SW 1271 (cell line): ENCODE data around the gene SLC27A6.

Source experiments
- DNase-seq, 2 experiments: peaks; one replicate each; lab custom pipeline; 2025; lab: John Stamatoyannopoulos, UW

SLC27A6 gene

DNA sequence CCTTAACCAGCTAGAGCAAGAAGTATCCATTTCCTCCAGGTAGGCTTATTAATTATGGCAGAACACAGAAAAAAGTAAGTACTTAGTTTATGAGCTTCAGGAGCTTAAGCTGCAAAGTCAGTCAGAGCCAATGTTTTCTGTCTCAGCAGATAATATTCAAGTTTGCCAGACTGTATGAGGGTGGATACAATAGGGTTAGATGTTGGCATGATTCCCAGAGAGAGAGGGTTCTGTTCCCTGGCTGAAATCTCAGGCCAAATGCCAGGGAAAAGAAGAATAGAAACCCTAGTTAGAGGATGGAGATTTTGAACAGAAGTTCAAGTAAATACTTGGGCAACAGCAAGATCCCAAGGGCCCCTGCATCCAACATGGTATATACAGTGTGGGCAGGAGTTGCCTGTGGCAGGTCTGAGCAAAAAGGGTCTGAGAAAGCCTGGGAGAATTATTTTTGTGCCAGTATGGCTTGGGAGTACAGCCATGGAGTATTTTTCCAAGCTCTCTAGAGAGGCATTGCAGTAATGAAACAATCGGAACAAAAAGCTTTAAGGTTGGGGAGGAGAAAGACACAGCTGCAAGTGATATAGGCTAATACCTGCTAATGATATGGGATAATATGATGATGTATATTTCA lies 98.3 kb downstream of the SLC27A6 start:
- DNase-seq: no peak

DNA sequence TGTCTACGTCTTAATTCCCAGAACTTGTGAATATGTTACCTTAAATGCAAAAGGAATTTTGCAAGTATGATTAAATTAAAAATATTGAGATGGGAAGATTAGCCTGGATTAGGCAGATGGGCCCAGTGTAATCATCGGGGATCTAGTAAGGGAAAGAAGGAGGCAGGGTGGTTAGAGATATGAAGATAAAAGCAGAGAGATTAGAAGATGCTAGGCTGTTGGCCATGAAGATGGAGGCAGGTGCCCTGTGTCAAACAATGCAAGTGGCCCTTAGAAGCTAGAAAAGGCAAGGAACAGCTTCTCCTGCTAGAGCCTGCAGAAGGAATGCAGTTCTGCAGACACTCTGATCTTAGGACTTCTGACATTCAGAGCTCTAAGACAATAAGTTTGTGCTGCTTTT lies 100.4 kb downstream of the SLC27A6 start:
- no peak for DNase-seq

DNA sequence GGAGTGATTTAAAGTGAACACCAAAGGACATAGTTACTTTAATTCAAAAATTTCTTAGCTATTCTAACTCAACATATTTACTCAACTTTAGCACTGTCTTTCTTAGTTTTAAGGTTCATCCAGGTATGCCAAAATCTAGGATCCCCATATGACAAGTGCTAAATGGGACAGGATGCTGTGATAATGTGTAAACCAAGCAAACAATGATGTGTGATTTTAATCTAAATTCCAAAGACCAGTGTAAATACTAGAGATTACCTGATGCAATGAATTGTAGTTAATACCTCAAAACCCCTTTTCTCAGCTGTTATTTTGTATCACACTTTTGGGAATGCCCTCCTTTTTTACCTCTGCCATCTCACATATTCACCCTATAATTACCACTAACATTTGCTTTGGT lies 102.5 kb downstream of the SLC27A6 start:
- no peak for DNase-seq

DNA sequence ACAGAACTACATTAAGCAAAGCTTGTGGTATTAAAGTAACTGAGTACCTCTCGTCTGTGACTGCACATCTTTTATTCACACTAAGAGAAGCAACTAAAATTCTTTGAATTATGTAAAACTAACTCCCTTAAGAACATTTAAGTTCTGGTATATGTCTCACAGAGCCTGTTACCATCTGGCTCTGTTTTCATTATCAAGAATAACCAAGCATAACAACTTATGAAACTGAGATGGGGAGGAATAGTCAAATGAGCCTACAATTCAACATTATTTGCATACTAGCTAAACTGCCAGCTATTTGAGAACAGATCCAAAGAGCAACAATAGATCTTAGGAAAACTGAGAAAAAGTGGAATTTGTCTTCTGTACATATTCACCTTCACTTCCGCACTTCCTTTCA lies 104.0 kb downstream of the SLC27A6 start:
- DNase-seq: no peak

DNA sequence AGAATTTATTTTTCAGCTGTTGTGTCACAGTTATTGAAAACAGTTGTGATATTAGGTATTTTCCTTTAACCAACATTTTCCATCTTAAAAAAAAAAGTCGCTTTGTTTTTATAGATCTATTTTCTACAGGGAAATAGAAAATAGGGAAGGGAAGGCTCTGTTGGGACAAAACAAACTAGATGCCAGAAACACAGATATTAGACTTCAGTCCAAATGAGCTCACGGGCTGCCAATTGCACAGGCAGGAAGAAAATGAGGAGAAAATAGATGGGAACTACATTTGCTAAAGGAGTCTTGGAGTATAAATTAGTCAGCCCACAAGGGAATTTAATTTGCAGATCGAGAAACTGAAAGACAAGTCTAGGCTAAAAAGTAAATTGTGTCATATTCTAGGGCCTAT lies 107.8 kb downstream of the SLC27A6 start:
- no peak for DNase-seq

DNA sequence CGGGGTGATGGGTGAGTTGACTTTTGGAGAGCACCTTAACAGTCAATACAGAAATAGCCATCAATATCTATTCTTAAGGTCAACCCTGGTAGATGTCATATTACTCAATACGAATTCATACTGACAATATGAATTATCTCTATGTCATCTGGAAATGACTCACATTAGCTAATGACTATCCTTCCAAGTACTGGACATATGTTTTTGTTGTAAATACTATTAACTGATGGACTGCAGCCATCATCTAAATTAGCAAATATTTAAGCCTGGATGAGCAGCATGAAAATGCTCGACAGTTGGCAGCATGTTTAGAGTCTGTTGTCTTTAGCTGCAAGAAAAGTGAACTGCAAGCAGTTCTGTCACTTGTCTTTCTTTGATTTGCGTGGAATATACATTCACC lies 109.6 kb downstream of the SLC27A6 start:
- DNase-seq: no peak

DNA sequence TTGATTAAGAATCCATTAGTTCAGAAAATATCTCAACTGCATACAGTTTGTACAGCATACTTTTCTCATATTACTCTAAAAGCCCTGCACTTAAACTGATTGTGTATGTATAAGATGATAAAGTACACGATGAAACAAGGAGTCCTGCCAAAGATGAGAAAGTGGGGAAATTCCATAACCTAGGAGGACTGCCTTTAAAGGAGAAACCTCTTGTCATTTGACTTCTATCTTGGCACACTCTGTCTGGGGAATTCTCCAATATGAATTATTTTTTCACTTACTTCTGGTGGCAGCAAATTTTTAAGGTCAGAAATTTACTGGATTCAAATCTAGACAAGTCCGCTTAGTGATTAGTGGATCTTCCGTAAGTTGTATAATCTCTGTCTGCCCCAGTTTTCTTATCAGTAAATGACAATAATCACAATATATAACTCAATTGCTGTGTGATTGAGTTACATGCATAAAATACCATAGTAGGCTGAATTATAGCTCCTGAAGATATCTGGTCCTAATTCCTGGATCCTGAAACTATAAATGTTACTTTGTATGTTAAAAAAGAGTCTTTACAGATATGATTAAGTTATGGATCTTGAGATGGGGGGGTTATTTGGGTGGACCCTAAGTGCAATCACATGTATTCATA lies 112.3 kb downstream of the SLC27A6 start:
- no peak for DNase-seq

DNA sequence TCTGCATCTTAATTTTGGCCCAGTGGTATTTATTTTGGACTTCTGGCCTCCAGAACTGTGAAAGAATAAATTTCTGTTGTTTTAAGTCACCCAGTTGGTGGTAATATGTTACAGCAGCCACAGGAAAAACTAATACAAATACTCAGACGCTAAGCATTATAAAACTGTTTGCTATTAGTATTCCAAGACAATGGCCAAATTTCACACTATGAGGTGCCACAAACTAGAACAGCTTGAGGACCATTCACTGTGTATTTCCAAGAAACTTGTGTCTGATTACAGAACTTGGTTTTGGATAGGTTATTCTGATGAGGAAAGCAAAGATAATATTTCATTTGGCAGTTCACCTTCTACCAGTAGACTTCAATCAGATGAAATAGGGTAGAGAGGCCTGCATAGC lies 113.0 kb downstream of the SLC27A6 start:
- DNase-seq: no peak

DNA sequence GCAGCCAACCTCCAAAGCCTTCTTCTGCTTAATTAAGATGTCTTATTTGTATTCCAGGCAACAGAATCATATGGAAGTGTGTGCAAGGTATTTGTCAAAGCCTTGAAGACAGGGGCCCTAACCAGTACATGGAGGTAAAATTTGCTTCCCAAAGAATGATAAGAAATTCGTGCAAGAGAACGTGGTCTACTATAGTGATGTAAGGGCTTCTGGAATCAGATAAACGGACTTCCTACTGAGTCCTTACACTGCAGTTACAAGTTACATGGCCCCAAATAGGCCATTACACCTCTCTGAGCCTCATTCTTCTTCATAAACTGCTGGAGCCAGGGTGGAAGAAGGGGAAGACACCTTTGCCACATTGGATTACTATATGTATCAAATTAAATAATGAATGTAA lies 113.4 kb downstream of the SLC27A6 start:
- no peak for DNase-seq

DNA sequence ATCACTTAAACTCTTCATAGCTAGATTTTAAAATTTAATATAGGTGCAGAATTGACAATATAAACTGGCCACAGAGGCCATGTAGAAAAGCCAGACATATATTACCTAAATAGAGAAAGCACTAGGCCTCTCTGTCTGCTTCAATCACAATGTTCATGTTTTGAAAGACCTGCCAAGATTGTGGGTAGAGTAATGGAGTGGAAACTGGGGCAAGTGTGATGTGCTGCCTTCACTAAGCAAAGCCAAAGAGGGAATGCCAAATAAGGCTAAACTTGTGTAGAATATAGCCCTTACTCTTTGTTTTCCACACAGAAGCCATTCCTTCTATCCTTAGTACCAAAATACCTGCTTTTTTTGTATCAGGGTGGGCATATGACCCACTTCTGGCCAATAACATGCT lies 114.2 kb downstream of the SLC27A6 start:
- no peak for DNase-seq

DNA sequence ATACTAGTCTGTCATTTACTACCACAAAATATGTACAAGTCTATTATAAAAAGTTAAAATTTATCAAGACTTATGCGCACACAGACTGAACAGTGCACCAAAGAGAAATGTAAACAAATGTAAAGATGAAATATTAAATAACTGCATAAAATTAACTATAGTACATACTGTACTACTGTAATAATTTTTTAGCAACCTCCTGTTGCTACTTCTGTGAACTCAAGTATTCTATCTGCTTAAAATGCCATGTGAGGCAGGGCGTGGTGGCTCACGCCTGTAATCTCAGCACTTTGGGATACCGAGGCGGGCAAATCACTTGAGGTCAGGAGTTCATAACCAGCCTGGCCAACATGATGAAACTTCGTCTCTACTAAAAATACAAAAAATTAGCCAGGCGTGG lies 115.5 kb downstream of the SLC27A6 start:
- DNase-seq: no peak

DNA sequence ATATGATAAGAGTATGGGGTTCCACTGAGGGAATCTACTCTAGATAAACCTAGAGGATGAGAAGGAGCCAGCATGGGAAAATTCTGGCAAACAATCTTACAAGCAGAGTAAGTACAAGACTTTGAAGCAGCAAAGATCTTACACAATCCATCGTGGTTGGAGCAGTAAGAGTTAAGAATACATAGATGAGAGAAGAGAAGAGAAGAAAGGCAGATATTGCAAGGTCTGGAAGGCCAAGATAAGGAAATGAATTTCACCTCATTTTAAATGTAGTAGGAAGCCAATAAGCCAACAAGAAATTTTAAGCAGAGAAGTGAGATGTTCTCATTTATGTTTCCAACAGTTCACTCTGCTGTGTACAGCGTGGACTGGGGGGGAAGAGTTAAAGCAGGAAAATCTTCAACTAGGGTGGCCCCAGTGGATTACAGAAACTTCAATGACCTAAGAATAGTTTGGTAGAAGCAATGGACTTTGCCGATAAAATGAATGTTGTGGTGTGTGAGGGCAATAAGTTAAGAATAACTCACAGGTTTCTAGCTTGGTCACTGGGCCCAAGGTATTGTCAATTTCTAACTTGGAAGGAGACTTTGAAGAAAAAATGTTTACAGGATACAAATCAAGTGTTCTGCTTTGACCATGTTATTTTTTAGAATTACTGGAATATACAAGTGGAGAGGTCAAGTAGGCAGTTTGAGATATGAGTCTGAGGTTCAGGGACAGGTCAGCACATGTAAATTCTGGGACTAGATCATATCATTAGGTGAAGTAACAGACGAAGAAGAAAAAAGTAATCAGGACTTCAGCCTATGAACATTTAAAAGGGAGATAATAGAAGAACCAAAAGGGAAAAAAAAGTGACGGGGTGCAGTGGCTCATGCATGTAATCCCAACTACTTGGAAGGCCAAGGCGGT lies 117.2 kb downstream of the SLC27A6 start:
- no peak for DNase-seq
